HK-2 (cell line): Measurements from ENCODE around the gene SPDL1.

Experiments used
- DNase-seq: peaks from one replicate; pipeline ENCODE4 v3.0.0-alpha.2; 2018; ENCODE audit not compliant: unreplicated experiment

Gene SPDL1

GRCh38 chr5:169583424-169584220 lies at the start of gene SPDL1:
Gene SPDL1 (plus strand): TSS chr5:169583773. CDS start chr5:169588417, 4,644 bp downstream.
- DNase-seq: peak; percentile 92

GRCh38 chr5:169534311-169534880 lies 49.2 kb upstream of the SPDL1 start:
- no peak for DNase-seq

- no peak for DNase-seq
These were observed 48.6 kb upstream of the SPDL1 start for GRCh38 chr5:169534939-169535338.

- no peak for DNase-seq
These were observed 44.6 kb upstream of the SPDL1 start for GRCh38 chr5:169538944-169539343.

GRCh38 chr5:169542811-169543210 lies 40.8 kb upstream of the SPDL1 start:
- DNase-seq: no peak

GRCh38 chr5:169544264-169544950 lies 39.2 kb upstream of the SPDL1 start:
- no peak for DNase-seq

- no peak for DNase-seq
These were observed 37.8 kb upstream of the SPDL1 start for GRCh38 chr5:169545762-169546161.

- DNase-seq: no peak
These were observed 37.2 kb upstream of the SPDL1 start for GRCh38 chr5:169546346-169546745.

GRCh38 chr5:169547508-169547907 lies 36.1 kb upstream of the SPDL1 start:
- no peak for DNase-seq

- DNase-seq: no peak
These were observed 35.3 kb upstream of the SPDL1 start for GRCh38 chr5:169548315-169548714.

- no peak for DNase-seq
These were observed 34.0 kb upstream of the SPDL1 start for GRCh38 chr5:169549453-169550100.

- no peak for DNase-seq
These were observed 33.3 kb upstream of the SPDL1 start for GRCh38 chr5:169550227-169550626.

- DNase-seq: no peak
These were observed 32.4 kb upstream of the SPDL1 start for GRCh38 chr5:169551146-169551545.

GRCh38 chr5:169551696-169552095 lies 31.9 kb upstream of the SPDL1 start:
- no peak for DNase-seq

- DNase-seq: no peak
These were observed 29.3 kb upstream of the SPDL1 start for GRCh38 chr5:169554251-169554650.

GRCh38 chr5:169557838-169558237 lies 25.7 kb upstream of the SPDL1 start:
- no peak for DNase-seq

GRCh38 chr5:169561893-169562292 lies 21.7 kb upstream of the SPDL1 start:
- no peak for DNase-seq

- DNase-seq: no peak
These were observed 20.2 kb upstream of the SPDL1 start for GRCh38 chr5:169563369-169563768.

- DNase-seq: no peak
These were observed 17.4 kb upstream of the SPDL1 start for GRCh38 chr5:169566202-169566601.

- DNase-seq: no peak
These were observed 16.5 kb upstream of the SPDL1 start for GRCh38 chr5:169567079-169567478.

- DNase-seq: no peak
These were observed 14.1 kb upstream of the SPDL1 start for GRCh38 chr5:169569513-169569912.

GRCh38 chr5:169571355-169571754 lies 12.2 kb upstream of the SPDL1 start:
- DNase-seq: no peak
